GM21717 (cell line): Measurements from ENCODE around the gene ZMYND10.

ENCODE experiments used
- ATAC-seq: cut with Tn5 transposase; IDR thresholded peaks from one replicate; pipeline ENCODE4 v1.9.1; 2021; ENCODE audit warnings: mild to moderate bottlenecking, moderate library complexity; ENCODE audit not compliant: unreplicated experiment

The ZMYND10 gene

DNA sequence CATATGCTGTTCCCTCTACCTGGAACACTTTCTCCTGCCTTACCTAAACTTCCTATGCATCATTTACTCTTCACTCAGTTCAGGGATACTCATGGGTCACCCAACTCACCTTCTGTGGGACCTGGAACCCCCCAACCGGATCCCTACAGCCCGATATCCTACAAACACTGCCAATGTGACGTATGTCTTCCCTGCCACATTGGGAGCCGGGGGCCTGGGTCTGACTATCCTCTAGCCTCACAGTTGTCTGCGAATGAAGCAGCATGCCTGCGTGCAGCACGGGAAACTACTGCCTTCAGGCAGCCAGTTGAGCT is 4.6 kb upstream of the ZMYND10 start:
- ATAC-seq: no peak

DNA sequence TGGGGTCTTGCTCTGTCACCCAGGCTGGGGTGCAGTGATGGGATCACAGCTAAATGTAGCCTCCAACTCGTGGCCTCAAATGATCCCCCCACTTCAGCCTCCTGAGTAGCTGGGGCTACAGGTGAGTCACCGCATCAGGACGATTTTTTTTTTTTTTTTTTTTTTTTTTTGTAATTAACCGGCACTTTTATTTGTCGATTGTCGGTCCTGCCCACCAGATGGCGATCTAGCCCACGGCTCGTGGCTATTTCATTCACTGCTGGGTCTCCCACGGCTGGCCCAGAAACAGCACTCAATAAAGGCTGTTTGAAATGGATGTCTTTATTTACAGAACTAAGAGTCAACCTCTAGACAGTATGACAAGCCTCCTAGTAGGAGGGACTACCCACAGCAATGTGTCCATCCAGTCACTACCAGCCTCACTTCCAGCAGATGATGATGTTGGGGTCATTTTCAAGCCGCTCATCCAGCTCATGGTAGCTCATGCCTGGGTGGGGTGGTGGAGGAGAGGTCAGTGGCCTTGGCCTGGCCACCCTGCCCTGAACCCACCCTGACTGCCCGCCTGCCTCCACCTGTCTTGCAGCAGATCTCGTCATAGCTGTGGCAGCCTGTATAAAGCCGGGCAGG is 1.8 kb upstream of the ZMYND10 start:
- no peak for ATAC-seq

DNA sequence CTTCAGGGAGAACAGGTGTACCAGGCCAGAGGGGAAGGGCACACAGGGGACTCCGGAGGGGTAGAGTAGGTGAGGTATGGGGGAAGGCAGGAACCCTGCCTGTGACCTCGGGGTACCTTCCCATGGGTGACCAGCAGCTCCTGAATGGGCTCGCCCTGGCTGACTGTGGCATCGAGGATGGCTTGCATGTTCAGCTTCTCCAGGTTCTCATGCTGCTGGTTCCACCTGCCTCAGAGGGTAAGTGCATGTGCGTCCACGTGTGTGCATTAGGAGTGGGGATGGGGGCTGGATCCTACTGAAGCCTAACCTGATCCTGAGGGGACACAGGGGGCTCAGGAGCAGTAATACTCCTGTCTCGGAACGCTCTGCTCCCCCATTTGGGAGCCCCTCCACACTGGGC is 524 bp downstream of the ZMYND10 start:
- no peak for ATAC-seq

DNA sequence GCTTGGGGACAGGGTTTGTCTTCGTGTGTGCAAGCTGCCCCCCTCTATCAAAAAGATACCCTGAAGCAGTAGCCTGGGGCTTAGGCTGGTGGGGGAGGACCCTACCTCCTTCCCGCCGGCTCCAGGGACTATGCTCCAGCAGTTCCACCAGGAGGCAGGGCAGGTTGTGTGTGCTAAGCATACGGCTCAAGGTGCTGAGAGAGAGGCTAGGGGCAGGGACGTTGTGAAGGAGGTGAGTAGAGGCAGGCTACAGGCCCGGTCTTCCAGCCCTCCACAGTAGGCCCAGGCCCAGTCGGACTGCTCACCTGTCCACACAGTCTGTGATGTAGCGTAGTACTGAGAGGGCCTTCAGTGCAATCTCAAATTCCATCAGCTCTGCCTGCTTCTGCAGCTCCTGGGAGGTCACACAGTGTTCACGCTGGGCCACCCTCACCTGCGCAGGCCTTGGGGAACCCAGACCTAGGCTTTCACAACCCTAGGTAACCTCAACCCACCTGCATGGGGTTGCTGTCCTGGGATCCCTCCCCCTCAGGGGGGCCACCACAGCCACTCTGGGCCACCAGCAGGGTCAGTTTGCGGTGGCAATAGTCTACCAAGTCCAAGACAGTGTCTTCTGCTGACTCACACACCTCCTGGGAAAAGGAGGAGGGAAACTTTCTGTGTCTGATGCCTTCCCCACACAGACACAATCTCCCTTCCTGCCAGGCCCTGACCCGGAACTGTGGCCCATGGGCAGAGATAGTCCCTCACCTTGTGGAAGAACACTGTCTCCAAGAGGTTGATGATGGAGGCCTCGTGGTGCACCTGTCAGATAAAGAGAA is 2.5 kb downstream of the ZMYND10 start:
- ATAC-seq: no peak

DNA sequence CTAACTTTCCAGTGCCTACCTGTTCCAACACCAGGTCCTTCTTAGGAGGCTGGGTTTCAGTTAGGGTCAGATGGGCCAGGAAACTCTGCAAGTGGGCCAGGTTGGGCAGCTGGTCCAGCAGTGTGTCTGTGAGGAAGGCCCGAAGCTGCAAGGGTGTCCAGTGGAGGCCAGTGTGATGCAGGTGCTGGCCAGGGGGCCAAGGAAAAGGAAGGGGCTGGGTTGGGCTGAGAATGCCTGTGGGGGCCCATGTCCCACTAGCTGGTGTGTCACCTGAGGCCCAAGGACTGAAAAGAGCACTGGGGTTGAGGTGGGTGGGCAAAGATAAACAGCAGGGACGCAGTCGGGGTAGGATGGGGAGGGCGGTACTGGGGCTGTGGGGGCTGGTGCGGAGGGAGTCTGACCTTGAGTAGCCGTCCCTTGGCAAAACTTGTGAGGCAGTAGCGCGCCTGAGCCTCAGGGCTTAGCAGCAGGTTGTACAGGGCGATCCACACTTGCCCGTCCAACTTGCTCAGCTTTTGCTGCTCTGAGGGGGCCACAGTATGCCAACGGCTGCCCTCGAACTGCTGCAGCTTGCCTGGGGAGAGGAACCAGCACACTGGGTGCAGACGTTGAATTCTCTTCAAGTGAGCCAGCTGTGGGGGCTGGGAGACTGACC is 3.4 kb downstream of the ZMYND10 start:
- no peak for ATAC-seq

DNA sequence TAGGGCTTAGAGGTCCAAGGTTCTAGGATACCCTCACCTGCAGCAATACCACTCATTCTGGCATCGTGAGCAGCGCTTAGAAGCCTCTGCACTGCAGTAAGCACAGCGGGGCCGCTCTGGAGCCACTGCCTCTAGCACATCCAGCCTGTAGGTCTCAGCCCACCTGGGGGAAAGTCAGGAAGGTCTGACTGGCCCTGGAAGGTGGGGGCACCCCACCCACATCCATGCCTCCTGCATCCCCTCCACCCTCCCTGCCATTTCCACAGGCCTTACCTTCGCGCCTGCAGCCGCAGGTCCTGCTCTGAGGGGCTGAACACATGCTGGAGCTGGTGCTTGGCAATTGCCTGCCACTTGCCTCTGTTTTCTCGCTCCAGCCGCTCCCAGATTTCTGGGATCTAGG is 4.0 kb downstream of the ZMYND10 start:
- no peak for ATAC-seq

DNA sequence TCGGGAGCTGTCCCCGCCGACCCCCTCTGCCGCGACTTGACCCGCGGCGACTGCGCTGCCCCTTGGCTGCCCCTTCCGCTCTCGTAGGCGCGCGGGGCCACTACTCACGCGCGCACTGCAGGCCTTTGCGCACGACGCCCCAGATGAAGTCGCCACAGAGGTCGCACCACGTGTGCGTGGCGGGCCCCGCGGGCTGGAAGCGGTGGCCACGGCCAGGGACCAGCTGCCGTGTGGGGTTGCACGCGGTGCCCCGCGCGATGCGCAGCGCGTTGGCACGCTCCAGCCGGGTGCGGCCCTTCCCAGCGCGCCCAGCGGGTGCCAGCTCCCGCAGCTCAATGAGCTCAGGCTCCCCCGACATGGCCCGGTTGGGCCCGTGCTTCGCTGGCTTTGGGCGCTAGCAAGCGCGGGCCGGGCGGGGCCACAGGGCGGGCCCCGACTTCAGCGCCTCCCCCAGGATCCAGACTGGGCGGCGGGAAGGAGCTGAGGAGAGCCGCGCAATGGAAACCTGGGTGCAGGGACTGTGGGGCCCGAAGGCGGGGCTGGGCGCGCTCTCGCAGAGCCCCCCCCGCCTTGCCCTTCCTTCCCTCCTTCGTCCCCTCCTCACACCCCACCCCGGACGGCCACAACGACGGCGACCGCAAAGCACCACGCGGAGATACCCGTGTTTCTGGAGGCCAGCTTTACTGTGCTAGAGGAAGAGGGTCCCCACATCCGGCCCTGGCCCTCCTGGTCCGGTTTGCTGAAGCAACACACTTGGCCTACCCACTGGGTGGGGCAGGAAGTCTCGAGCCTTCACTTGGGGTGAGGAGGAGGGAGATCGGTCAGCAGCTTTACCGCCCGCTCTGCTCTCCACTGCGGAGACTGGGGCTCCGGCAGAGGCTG is 4.8 kb downstream of the ZMYND10 start, which contains the start of gene RASSF1:
Gene RASSF1, minus strand, starts transcription at position 389 of the 882 bp plus-strand sequence. Its CDS starts 31 bp downstream, at position 358.
- no peak for ATAC-seq

DNA sequence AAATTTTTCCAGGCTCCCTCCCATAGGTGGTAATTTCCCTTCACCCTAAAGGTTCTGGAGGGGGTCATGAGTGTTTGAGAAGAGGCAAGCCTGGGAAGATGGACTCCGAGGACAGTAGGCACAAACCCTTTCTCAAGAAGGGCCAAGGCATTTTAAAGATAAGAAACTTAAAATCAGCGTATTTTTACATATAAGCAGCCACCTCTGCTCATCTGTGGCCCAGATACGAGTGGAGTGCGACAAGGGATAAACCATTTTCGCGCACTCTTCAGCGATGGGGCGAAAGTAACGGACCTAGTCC is 5.4 kb downstream of the ZMYND10 start:
- ATAC-seq: no peak

DNA sequence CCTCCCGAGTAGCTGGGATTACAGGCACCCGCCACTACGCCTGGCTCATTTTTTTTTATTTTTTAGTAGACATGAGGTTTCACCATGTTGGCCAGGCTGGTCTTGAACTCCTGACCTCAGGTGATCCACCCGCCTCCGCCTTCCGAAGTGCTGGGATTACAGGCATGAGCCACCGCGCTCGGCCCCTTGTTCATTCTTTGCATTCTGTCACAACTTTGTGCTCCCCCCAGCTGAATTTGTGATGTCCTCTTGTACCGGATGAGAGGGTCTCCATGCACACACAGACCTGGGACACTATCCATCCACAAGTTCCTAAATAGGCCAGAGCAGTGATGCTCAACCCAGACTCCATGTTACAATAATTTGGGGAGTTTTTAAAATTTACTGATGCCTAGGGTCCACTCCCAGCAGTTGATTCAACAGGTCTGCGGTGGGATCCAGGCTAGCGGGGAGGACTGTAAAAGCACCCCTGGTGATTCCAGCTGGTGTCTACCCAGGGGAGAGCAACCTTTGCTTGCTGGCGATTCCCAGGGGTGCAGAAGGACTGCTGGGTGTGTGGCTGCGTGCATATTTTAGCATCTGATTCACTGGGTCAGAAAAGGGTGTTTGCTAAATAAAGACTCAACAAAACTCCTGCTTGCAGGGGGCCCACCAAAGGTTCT is 5.9 kb downstream of the ZMYND10 start:
- ATAC-seq: no peak

DNA sequence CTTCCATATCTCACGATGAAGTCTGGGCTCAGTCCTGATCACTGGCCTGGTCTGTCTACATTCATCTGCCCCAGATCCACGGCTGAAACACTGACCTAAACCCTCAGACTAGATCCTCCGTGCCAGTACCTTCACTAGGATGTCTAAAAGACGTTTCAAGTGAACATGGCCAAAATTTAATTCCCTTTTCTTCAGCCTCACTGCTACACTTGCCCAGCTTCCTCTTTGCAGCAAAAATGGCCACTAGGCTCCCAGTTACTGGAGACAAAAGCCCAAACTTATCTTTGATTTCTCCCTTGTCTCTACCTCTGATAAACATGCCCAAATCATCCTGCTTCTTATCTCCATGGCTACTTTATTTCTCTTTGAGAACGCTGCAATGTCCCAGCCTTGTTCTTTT is 6.6 kb downstream of the ZMYND10 start:
- no peak for ATAC-seq

DNA sequence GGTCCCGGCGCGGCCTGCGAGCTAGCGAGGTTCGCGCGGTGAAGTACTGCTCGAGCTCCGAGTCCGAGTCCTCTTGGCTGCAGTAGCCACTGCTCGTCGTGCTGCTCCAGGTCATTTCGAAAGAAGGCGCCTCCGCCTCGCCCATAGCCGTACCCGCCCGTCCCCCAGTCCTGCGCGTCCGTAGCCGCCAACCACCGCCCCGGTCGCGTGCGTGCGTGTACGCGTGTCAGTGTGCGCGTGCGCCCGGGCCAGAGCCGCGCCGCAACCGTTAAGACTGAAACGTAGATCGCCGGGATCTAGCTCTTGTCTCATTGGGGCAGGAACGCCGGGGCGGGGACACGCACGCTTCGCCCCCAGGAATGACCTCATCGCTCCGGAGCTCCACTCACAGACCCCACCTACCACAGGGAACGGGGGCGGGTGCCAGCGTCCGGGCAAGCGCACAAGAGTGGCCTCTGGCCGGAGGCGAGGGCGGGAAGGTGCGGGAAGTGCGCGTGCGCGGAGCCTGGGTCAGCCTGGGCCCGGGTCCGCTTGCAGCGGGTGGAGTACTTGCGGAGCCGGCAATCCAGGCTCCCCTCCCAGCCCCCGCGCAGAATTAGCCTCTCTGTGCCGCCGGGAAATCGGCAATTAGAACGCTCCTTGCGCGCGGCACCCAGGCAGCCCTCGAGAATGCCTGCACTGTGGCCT is 8.2 kb downstream of the ZMYND10 start:
- ATAC-seq: peak; percentile 61

DNA sequence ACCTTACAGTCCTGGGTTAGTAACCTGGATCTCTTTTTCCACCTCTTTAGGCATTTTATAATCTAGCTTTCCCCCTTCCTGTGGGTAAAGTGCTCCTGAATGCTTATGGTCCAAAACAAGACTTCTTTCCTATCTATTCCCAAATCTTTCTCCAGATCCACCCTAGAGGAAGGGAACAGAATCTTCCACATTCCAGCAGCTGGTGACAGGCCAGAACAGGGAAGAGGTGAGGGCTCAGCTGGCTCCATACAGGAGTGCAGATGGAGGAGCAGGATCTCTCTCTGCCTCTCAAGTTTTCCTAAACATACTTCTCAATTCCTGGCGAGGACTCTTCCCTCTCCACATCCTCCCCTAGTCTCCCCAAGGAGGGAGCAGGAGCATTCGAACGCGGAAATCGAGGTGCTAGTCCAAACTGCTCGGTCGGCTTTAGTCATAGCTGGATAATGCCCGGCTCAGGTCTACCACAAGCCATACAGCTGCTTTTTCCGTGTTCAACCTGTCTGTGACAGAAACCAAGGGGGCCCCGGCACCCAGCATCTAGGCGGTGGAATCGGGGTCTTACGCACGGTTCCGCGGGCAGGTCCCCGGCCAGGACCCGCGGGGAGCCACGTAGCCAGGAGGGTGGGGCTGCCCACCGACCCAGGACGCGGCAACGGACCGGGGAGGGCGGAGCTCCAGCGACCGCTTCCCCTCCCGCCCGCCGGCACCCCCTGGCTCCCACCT is 8.9 kb downstream of the ZMYND10 start:
- peak; percentile 31 for ATAC-seq

DNA sequence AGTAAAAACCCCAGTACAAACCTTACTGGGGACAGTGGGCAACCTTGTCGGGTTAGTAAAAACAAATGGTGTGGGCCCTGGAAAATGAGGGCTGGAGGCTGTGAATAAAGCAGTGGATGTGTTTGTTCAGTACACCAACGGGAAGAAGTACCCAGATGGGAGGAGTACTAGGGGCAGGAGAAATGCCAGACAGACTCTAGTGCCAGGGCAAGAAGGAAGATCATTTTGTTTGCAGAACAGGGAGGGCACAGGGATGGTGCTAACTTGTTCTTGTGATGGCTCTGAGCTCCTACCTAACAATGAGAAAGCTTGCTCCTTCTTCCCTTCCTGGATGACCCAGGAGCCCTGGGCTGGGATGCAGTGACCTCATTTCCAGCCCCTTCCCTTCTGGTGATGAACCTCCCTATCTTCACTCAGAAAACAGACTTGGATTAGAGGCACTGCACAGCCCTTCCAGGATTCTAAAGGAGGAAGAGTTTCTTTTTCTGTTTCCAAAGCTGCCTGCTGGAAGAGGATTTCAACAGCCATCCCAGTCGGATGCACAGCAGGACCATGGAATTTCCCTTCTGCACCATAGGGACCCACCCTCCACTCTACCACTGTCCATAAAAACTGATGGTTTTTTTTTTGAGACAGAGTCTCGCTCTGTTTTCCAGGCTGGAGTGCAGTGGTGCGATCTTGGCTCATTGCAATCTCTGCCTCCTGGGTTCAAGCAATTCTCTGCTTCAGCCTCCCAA is 11.0 kb downstream of the ZMYND10 start:
- no peak for ATAC-seq

DNA sequence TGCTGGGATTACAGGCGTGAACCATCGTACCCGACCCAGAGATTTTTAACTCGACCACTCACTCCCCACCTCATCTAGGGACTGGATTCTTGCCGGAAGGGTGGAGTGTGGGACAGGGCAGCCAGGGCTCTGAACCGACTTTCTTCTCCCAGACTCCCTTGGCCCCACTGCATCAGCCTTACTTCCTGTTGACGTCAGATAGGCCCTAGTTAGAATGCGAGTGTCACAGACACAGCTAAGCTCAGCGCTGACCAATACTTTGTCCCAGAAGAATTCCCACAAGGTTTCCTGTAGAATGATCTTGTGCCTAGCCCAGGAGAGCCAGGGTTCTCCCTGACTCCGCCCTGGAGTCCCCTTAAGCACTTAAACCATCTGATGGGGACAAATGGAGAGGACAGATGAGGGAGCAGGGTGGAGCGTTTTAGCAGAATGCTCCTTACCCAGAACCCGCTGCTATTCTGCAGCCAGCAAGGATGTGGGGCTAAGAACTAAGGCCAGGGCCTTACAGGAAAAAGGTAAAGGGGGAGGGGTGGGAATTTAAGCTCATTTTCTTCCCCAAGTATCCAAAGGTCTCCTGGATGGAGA is 11.7 kb downstream of the ZMYND10 start:
- ATAC-seq: no peak

DNA sequence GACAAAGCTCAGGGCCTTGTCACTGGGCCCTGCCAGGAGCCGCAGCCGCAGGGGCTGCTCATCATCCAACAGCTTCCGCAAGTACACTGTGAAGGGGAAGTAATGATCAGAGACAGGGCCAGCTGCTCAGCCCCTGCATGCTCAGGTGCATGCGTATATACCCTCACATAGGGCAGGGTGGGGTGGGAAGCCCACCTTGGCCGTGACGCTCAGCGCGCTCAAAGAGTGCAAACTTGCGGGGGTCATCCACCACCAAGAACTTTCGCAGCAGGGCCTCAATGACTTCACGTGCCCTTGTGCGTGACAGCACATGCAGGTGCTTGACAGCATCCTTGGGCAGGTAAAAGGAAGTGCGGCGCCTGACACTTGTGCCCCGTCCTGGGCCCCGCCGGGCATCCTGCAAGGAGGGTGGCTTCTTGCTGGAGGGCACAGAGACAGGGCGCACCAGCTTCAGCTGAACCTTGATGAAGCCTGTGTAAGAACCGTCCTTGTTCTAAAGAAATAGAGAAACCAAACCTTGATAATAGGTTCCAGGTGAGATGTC is 14.1 kb downstream of the ZMYND10 start:
- no peak for ATAC-seq

DNA sequence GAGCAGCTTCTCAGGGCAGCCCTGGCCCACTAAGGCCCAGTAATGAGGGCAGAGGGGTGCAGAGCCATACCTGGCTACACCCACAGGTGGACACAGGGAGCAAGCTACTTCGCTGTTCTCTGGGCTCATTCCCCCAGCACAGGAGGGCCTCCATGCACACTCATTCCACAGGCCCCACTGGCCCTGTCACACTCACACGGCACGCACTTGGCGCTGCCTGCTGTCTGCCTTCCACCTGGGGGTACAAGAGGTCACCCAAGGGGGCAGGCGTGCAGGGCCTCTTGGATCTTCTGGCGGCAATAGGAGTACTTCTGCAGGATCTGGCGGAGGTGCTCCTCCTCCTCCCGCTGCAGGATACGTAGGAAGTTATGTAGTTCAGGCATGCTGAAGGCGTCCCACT is 15.2 kb downstream of the ZMYND10 start:
- no peak for ATAC-seq

DNA sequence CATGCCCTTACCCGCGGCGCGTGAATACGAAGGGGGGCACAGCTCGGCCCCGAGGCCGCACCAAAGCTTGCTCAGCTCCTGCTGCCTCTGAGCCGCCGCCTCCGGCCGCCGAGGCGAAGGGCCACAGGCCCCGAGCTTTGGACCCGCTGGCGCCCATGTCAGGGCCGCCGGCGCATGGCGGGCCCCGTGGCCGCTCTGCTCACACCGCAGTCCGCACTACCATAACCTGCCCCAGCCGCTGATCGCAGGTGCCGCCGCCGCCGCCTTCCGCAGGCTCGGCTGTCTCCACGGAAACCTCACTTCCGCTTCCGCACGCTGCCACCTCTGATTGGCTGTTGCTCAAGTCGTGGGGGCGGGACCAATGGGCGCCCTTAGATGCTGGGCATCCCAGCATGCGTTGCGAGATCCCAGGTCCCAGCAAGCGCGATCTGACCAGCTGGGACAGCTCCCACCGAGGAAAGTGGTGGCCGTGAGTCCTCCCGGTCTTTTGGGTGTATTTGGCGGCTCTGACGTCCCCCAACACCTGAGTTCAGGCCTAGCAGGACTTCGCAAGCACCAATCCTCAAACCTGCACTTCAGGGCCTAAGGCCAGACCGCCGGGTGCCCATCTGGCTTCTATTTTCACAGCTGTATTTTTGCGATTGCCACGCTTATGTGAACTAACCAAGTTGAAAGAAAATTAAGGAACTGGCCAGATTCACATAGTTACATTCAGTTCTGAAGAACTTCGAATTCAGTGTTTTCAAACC is 17.4 kb downstream of the ZMYND10 start, which contains the start of gene TUSC2:
Gene TUSC2, minus strand, starts transcription at position 281 of the 749 bp plus-strand sequence. Its CDS starts 124 bp downstream, at position 157.
- peak; percentile 69 for ATAC-seq
